ENCODE measurements around the gene CSTF1. TPM values are rescaled to one million over a fixed set of nuclear protein-coding genes. Genes with fewer than 3 reads are reported as not detected.

CSTF1 gene
- total and polyA plus RNA-seq, 12 donors: 5.1 to 53.1 (median 32.8) TPM

GRCh38 chr20:56442389-56443365 lies 50.2 kb downstream of the CSTF1 start:
- no peak for DNase-seq
- no peak overlapping the region for H3K27ac ChIP-seq
- TF ChIP-seq POLR2A (IDR thresholded peaks at IDR 0.05): no peak
- TF ChIP-seq, protein P1, sequence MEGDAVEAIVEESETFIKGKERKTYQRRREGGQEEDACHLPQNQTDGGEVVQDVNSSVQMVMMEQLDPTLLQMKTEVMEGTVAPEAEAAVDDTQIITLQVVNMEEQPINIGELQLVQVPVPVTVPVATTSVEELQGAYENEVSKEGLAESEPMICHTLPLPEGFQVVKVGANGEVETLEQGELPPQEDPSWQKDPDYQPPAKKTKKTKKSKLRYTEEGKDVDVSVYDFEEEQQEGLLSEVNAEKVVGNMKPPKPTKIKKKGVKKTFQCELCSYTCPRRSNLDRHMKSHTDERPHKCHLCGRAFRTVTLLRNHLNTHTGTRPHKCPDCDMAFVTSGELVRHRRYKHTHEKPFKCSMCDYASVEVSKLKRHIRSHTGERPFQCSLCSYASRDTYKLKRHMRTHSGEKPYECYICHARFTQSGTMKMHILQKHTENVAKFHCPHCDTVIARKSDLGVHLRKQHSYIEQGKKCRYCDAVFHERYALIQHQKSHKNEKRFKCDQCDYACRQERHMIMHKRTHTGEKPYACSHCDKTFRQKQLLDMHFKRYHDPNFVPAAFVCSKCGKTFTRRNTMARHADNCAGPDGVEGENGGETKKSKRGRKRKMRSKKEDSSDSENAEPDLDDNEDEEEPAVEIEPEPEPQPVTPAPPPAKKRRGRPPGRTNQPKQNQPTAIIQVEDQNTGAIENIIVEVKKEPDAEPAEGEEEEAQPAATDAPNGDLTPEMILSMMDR (IDR thresholded peaks at IDR 0.05): no peak
- H3K4me1 ChIP-seq (replicated peaks in 1 of 2): no peaks in the 10 kb centered on the region
- no peak overlapping the region for H3K4me3 ChIP-seq
- WGBS, 4 donors: 74 to 85% (median 81%) methylated on average over 11 to 17 of the region's 17 CpGs
- no peaks in the 10 kb centered on the region for H3K36me3 ChIP-seq (replicated peaks in 1 of 2)
- peaks cover 10% of the 10 kb centered on the region for H3K27me3 ChIP-seq
- H3K9me3 ChIP-seq (replicated peaks in 1 of 3): no peaks in the 10 kb centered on the region
- intact Hi-C loops (cut with DNase I): no loop called here

- H3K4me3 ChIP-seq: no peak overlapping the region
- H3K27me3 ChIP-seq: peaks cover 10% of the 10 kb centered on the region
Measured at GRCh38 chr20:56443654-56444540, 51.5 kb downstream of the CSTF1 start.

GRCh38 chr20:56445130-56445529 lies 52.7 kb downstream of the CSTF1 start:
- WGBS, 4 donors: 75 to 86% (median 84%) methylated on average over 3 of the region's 3 CpGs
- TF ChIP-seq POLR2A (IDR thresholded peaks at IDR 0.05): no peak
- H3K27ac ChIP-seq: no peak overlapping the region
- H3K4me3 ChIP-seq: no peak overlapping the region
- intact Hi-C loops (cut with DNase I): no loop called here
- no peaks in the 10 kb centered on the region for H3K4me1 ChIP-seq (replicated peaks in 1 of 2)
- no peak for DNase-seq
- H3K36me3 ChIP-seq (replicated peaks in 1 of 2): no peaks in the 10 kb centered on the region
- peaks cover 10% of the 10 kb centered on the region for H3K27me3 ChIP-seq
- H3K9me3 ChIP-seq (replicated peaks in 1 of 3): no peaks in the 10 kb centered on the region

More at GRCh38 chr20:56443654-56444540, 51.5 kb downstream of the CSTF1 start:
- Histone ChIP-seq H3K27ac (no peak overlapping the region), H3K4me1 (replicated peaks in 1 of 2) (no peaks in the 10 kb centered on the region), H3K9me3 (replicated peaks in 1 of 3) (no peaks in the 10 kb centered on the region), H3K36me3 (replicated peaks in 1 of 2) (no peaks in the 10 kb centered on the region)
- TF ChIP-seq POLR2A (IDR thresholded peaks at IDR 0.05): no peak
- TF ChIP-seq, protein P1 (IDR thresholded peaks at IDR 0.05): no peak
- intact Hi-C loops (cut with DNase I): no loop called here
- no peak for DNase-seq
- WGBS, 4 donors: 50 to 61% (median 59%) methylated on average over 26 to 27 of the region's 27 CpGs

DNA sequence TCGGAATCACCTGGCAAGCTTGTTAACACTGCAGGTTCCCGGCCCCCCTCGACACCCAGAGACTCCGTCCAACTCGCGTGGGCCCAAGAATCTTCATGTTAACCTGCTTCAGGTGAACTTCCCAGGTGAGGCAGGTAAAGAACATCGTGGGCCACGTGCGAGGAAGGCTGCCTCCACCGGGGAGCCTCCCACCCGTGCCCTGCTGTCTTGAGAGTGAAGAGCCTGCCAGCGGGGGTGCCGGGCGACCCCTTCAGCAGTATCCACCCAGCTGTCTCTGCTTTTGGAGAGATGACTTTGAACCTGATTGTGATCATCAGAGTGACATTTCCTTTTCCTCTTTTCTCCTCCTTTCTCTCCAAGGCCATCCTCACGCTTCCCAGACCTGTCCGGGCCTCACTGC lies 53.1 kb downstream of the CSTF1 start:
- DNase-seq: no peak
- Histone ChIP-seq H3K27me3 (peaks cover 10% of the 10 kb centered on the region), H3K4me3 (no peak overlapping the region), H3K36me3 (replicated peaks in 1 of 2) (no peaks in the 10 kb centered on the region), H3K9me3 (replicated peaks in 1 of 3) (no peaks in the 10 kb centered on the region), H3K4me1 (replicated peaks in 1 of 2) (no peaks in the 10 kb centered on the region), H3K27ac (no peak overlapping the region)
- intact Hi-C loops (cut with DNase I): no loop called here
- no peak for TF ChIP-seq POLR2A (IDR thresholded peaks at IDR 0.05)
- TF ChIP-seq, protein P1 (IDR thresholded peaks at IDR 0.05): no peak
- WGBS, 4 donors: 86 to 92% (median 89%) methylated on average over 12 to 16 of the region's 16 CpGs

Measured in adrenal gland (tissue), 12 donors.